ENCODE measurements around the gene EFNA1. TPM values are rescaled to one million over a fixed set of nuclear protein-coding genes. Genes with fewer than 3 reads are reported as not detected.

EFNA1 gene
- total and polyA plus RNA-seq, 2 of the 13 experiments (the other 11 are each of a cell fraction or from before 2014, with no cell fraction given): 81.8 to 874 TPM

- TF ChIP-seq ZFP90 (CRISPR knock-in tag; IDR thresholded peaks at IDR 0.05; ENCODE audit: borderline replicate concordance) (no peak), AFF4 (CRISPR knock-in tag; IDR thresholded peaks at IDR 0.05) (no peak), ZNF780A (CRISPR knock-in tag; IDR thresholded peaks at IDR 0.05) (no peak), CBX2 (IDR thresholded peaks at IDR 0.05; ENCODE audit: low read depth, low read length) (no peak), CBX2 (CRISPR knock-in tag; IDR thresholded peaks at IDR 0.05; ENCODE audit: low read depth) (no peak), GLI4 (CRISPR knock-in tag; IDR thresholded peaks at IDR 0.05; ENCODE audit: borderline replicate concordance) (0 out of 2 replicates have a peak, but pooled peaks have one; percentile 24), ZNF614 (CRISPR knock-in tag; IDR thresholded peaks at IDR 0.05; ENCODE audit: borderline replicate concordance) (0 out of 2 replicates have a peak, but pooled peaks have one; percentile 9), ZNF253 (CRISPR knock-in tag; IDR thresholded peaks at IDR 0.05; ENCODE audit: borderline replicate concordance) (no peak), SP4 (CRISPR knock-in tag; IDR thresholded peaks at IDR 0.05) (0 out of 2 replicates have a peak, but pooled peaks have one; percentile 45), POLR2G (IDR thresholded peaks at IDR 0.05; ENCODE audit: low read depth, low read length) (no peak), ZNF747 (CRISPR knock-in tag; IDR thresholded peaks at IDR 0.05; ENCODE audit: borderline replicate concordance) (no peak), WIZ (CRISPR knock-in tag; IDR thresholded peaks at IDR 0.05) (no peak), STAT6 (CRISPR knock-in tag; IDR thresholded peaks at IDR 0.05; ENCODE audit: borderline replicate concordance) (no peak), ASH2L (IDR thresholded peaks at IDR 0.05; ENCODE audit: insufficient read length, low read depth, low read length) (no peak), MAFK (conservative IDR thresholded peaks at IDR 0.05 in 1 of 2, IDR thresholded peaks at IDR 0.05 in 1 of 2; ENCODE audit: low read length in 2 of 2) (no peak), ZNF891 (CRISPR knock-in tag; IDR thresholded peaks at IDR 0.05) (peak; percentile 14; the same call in 1 of the 2 replicates), NCOR1 (IDR thresholded peaks at IDR 0.05; ENCODE audit: borderline replicate concordance, low read length) (no peak)
- TF ChIP-seq, protein P1, sequence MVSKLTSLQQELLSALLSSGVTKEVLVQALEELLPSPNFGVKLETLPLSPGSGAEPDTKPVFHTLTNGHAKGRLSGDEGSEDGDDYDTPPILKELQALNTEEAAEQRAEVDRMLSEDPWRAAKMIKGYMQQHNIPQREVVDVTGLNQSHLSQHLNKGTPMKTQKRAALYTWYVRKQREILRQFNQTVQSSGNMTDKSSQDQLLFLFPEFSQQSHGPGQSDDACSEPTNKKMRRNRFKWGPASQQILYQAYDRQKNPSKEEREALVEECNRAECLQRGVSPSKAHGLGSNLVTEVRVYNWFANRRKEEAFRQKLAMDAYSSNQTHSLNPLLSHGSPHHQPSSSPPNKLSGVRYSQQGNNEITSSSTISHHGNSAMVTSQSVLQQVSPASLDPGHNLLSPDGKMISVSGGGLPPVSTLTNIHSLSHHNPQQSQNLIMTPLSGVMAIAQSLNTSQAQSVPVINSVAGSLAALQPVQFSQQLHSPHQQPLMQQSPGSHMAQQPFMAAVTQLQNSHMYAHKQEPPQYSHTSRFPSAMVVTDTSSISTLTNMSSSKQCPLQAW (CRISPR knock-in tag; IDR thresholded peaks at IDR 0.05): no peak
- TF ChIP-seq, protein P2, sequence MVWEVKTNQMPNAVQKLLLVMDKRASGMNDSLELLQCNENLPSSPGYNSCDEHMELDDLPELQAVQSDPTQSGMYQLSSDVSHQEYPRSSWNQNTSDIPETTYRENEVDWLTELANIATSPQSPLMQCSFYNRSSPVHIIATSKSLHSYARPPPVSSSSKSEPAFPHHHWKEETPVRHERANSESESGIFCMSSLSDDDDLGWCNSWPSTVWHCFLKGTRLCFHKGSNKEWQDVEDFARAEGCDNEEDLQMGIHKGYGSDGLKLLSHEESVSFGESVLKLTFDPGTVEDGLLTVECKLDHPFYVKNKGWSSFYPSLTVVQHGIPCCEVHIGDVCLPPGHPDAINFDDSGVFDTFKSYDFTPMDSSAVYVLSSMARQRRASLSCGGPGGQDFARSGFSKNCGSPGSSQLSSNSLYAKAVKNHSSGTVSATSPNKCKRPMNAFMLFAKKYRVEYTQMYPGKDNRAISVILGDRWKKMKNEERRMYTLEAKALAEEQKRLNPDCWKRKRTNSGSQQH (CRISPR knock-in tag; IDR thresholded peaks at IDR 0.05; ENCODE audit: low read depth): no peak
Observed at GRCh38 chr1:155140630-155140953, 12.9 kb downstream of the EFNA1 start (continued).

Data from HepG2 (cell line).